OCI-LY1 (cell line): Measurements from ENCODE around the gene TOR1B.

ENCODE experiments used
- H2AFZ ChIP-seq: fragments of 200-600 bp; sonication (generic), shearing (Covaris generic); 2 replicates; pipeline ENCODE4 v1.6.0; 2014; ENCODE audit warnings: antibody characterized with exemption, mild to moderate bottlenecking, low read length
- H3F3A ChIP-seq: fragments of 200-600 bp; sonication (generic), shearing (Covaris generic); 2 replicates; pipeline ENCODE4 v1.6.0; 2014; ENCODE audit warnings: mild to moderate bottlenecking, antibody characterized with exemption, low read length, moderate library complexity; ENCODE audit not compliant: insufficient read depth
- H3K27ac ChIP-seq: fragments of 200-600 bp; sonication (generic); 2 replicates; pipeline ENCODE4 v1.5.1; 2014; ENCODE audit warnings: low read length, mixed run types, mild to moderate bottlenecking, low read depth; ENCODE audit not compliant: poor library complexity, severe bottlenecking
- H3K27me3 ChIP-seq: fragments of 200-600 bp; sonication (generic); 2 replicates; pipeline ENCODE4 v1.6.0; 2014; ENCODE audit warnings: antibody characterized with exemption, mild to moderate bottlenecking, low read length, moderate library complexity; ENCODE audit not compliant: insufficient read depth
- H3K36me3 ChIP-seq: fragments of 200-600 bp; sonication (generic); 2 replicates; pipeline ENCODE4 v1.6.1; 2014; ENCODE audit warnings: mild to moderate bottlenecking, antibody characterized with exemption, low read length, moderate library complexity, mixed read lengths; ENCODE audit not compliant: insufficient read depth
- H3K4me1 ChIP-seq: fragments of 200-600 bp; sonication (generic); 2 replicates; pipeline ENCODE4 v1.5.1; 2014; ENCODE audit warnings: mild to moderate bottlenecking, low read length, moderate library complexity; ENCODE audit not compliant: insufficient read depth, severe bottlenecking
- H3K4me2 ChIP-seq: fragments of 200-600 bp; sonication (generic), shearing (Covaris generic); 2 replicates; pipeline ENCODE4 v1.6.1; 2014; ENCODE audit warnings: low read length
- H3K4me3 ChIP-seq: fragments of 200-600 bp; sonication (generic); 2 replicates; pipeline ENCODE4 v1.5.1; 2014; ENCODE audit warnings: low read length, low read depth, mild to moderate bottlenecking, mixed read lengths; ENCODE audit not compliant: poor library complexity, severe bottlenecking
- H3K79me2 ChIP-seq: fragments of 200-600 bp; shearing (Covaris generic); 2 replicates; pipeline ENCODE4 v1.6.1; 2016; ENCODE audit warnings: mixed run types, low read length, mixed read lengths; ENCODE audit not compliant: insufficient read depth
- H3K9ac ChIP-seq: fragments of 200-600 bp; sonication (generic), shearing (Covaris generic); 2 replicates; pipeline ENCODE4 v1.6.1; 2014; ENCODE audit warnings: mild to moderate bottlenecking, low read length, mixed read lengths
- H3K9me2 ChIP-seq: fragments of 200-600 bp; sonication (generic), shearing (Covaris generic); 2 replicates; pipeline ENCODE4 v1.6.1; 2014; ENCODE audit warnings: low read depth, mild to moderate bottlenecking, low read length, mixed read lengths
- H3K9me3 ChIP-seq: fragments of 200-600 bp; shearing (Covaris generic); 2 replicates; pipeline ENCODE4 v1.6.1; 2014; ENCODE audit warnings: low read length, mixed read lengths
- H4K20me1 ChIP-seq: fragments of 200-600 bp; sonication (generic), shearing (Covaris generic); 2 replicates; pipeline ENCODE4 v1.6.0; 2016; ENCODE audit warnings: mild to moderate bottlenecking, low read length; ENCODE audit not compliant: insufficient read depth
- CTCF ChIP-seq: fragments of 200-600 bp; sonication (generic), shearing (Covaris generic); IDR thresholded peaks from 2 replicates; pipeline ENCODE4 v1.5.1; 2017; ENCODE audit warnings: mild to moderate bottlenecking, antibody characterized with exemption, low read length, moderate library complexity, mixed read lengths
- EZH2 ChIP-seq: fragments of 200-600 bp; sonication (generic), shearing (Covaris generic); IDR thresholded peaks from 2 replicates; pipeline ENCODE4 v1.8.0; 2017; ENCODE audit warnings: borderline replicate concordance, mixed run types, mild to moderate bottlenecking, antibody characterized with exemption, low read length, moderate library complexity, mixed read lengths

TOR1B gene

GRCh38 chr9:129850821-129851550 lies 48.0 kb downstream of the TOR1B start:
- no peaks in the 10 kb centered on the region for H3K9me3 ChIP-seq
- no peak for TF ChIP-seq CTCF
- TF ChIP-seq EZH2 = no peak
- H4K20me1 ChIP-seq = no peaks in the 10 kb centered on the region
- H3K9me2 ChIP-seq = no peaks in the 10 kb centered on the region
- H3K27ac ChIP-seq = no peak overlapping the region
- peaks cover 21% of the 10 kb centered on the region; the same call in 1 of the 2 replicates for H3K36me3 ChIP-seq
- H3K4me3 ChIP-seq = no peak overlapping the region
- no peak overlapping the region for H3K4me2 ChIP-seq
- no peaks in the 10 kb centered on the region for H3K27me3 ChIP-seq
- no peak overlapping the region for H3K9ac ChIP-seq
- H3K4me1 ChIP-seq = peaks cover 7% of the 10 kb centered on the region
- no peaks in the 10 kb centered on the region for H3F3A ChIP-seq
- H3K79me2 ChIP-seq = no peaks in the 10 kb centered on the region
- H2AFZ ChIP-seq = no peak overlapping the region

- H4K20me1 ChIP-seq = no peaks in the 10 kb centered on the region
- no peaks in the 10 kb centered on the region for H3K79me2 ChIP-seq
- H3K27me3 ChIP-seq = no peaks in the 10 kb centered on the region
- H3K9ac ChIP-seq = no peak overlapping the region
- no peaks in the 10 kb centered on the region for H3F3A ChIP-seq
- no peak overlapping the region for H3K4me3 ChIP-seq
- H2AFZ ChIP-seq = no peak overlapping the region
- TF ChIP-seq EZH2 = no peak
- TF ChIP-seq CTCF = no peak
- peaks cover 21% of the 10 kb centered on the region; the same call in 1 of the 2 replicates for H3K36me3 ChIP-seq
- H3K27ac ChIP-seq = no peak overlapping the region
- no peaks in the 10 kb centered on the region for H3K9me3 ChIP-seq
- H3K4me2 ChIP-seq = no peak overlapping the region
- H3K9me2 ChIP-seq = no peaks in the 10 kb centered on the region
- H3K4me1 ChIP-seq = peaks cover 7% of the 10 kb centered on the region
These were observed 48.8 kb downstream of the TOR1B start for GRCh38 chr9:129851821-129852220.

- Histone ChIP-seq H3K27ac (no peak overlapping the region), H3K4me2 (no peak overlapping the region), H3F3A (no peaks in the 10 kb centered on the region), H3K4me1 (peaks cover 7% of the 10 kb centered on the region), H4K20me1 (no peaks in the 10 kb centered on the region), H3K9ac (no peak overlapping the region), H3K27me3 (no peaks in the 10 kb centered on the region), H3K4me3 (no peak overlapping the region), H3K79me2 (no peaks in the 10 kb centered on the region), H3K36me3 (peaks cover 21% of the 10 kb centered on the region; the same call in 1 of the 2 replicates), H3K9me2 (no peaks in the 10 kb centered on the region), H3K9me3 (no peaks in the 10 kb centered on the region), H2AFZ (no peak overlapping the region)
- TF ChIP-seq EZH2 = no peak
- TF ChIP-seq CTCF = no peak
These were observed 49.6 kb downstream of the TOR1B start for GRCh38 chr9:129852579-129852978.
